Astrocyte of the hippocampus (primary cell): ENCODE data around the gene CABP4.
A peak's percentile ranks its signal among the peaks of the same experiment; 100 is the strongest.

ENCODE experiments used
- DNase-seq: peaks from one replicate; pipeline ENCODE4 v3.0.0; 2011; ENCODE audit warnings: low read depth, low spot score

Gene CABP4

DNA sequence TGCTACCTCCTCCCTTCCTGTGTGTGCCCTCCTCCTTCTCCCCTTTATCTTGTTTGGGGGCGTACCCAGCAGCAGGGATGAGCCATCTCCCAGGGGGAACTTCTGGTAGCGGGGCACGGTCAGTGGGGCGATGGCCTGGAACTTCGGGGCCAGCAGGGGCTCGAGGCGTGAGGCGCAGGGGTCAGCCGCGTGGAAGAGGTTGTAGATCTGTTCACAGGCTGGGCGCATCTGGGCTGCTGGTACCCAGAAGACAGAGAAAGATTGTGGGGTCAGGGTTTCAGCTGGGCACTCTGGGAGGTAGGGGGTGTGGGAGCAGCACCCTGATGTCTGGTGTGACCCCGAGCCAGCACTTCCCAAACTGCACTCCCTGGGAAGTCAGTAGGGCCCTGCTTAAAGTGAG, 41.0 kb downstream of the CABP4 start:
- DNase-seq = no peak

DNA sequence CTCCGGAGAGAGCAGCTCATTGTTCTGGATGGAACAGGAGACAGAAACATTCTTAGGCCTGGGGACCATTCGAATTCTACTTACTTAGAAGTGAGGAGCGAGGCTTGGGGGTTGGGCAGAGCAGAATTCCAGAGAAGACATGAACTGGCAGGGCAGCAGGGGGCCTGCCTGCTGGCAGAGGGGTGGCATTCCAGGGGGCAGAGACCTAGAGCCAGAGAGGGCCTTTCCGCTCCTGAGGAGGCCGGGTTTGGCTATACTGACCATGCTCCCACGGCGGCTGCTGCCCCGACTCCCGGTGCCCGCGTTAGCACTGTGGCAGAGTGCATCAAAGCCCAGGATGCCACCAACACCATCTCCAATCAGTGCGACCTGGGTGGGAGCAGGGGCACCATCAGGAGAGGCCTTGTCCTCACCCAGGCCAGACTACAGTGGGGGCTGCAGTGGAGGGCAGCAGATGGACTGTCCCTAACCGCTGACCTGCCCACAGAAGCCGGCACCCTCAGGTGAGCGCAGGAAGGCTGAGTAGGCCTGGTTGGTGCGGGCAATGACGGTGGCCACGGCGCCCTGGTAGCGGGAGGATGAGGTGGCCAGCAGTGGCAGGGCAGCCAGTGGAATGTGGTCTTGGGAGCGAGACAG, 42.6 kb downstream of the CABP4 start:
- DNase-seq = no peak

DNA sequence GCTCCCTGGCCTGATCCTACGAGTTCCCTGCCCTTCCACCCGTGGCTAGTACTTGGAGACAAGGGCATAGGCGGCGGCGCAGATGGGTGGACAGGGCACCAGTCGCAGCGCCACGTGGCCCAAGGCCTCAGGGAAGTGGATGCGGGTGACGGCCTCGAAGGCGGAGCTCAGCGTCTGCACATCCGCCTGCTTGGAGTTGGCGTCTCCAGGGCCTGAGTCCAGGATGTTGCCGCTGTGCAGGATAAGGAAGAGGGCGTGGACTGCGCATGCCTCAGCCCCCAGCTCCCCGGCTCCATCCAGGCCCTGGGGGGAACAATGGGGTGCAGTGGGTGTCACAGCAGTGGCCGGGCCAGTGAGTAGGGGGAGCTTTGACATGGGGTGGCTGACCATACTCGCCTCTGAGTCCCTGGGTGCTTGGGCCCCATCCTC, 43.4 kb downstream of the CABP4 start:
- DNase-seq = no peak

- DNase-seq = no peak
Measured at GRCh38 chr11:67499808-67500483, 44.8 kb downstream of the CABP4 start.

GRCh38 chr11:67500484-67500821, 45.3 kb downstream of the CABP4 start:
- no peak for DNase-seq

DNA sequence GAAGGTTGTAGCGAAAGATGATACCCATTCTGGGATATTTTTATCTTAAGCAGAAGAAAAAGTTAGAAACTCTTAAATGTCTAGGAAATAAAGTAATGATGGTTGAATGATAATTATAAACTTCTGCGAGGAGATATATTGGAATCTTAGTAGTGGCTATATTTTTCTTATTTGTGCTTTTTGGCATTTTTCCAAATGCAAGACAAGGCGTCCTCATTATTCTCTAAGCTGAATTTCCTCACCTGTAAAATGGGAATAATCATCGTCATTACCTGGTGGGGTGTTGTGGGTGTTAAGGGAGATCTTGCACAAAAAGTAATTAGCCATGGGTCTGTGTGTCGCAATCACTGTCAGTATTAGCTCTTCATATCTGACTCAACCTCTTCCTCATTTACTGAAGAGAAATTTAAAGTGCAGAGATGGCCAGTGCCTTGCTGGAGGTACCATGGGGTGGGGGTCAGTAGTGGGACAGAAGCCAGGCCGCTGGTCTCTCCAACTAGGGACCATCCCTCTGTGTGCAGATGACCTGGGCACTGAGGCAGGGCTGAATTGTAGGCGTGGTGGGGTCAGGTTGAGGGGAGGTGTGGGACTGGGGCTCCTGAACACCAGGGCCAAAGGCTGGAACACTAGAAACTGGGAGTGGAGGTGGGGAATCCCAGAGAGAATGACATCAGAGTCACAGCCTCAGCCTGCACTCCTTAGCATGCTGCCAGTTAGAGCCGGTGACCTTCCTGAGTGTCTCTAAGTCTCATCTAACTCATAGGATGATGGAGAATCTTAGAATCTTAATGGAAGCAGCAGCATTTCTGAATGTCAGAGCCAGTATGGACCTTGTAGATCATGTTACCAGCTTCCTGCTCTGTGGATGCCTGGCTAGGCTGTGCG, 45.9 kb downstream of the CABP4 start:
- no peak for DNase-seq

GRCh38 chr11:67501854-67502253, 46.7 kb downstream of the CABP4 start:
- DNase-seq = no peak

DNA sequence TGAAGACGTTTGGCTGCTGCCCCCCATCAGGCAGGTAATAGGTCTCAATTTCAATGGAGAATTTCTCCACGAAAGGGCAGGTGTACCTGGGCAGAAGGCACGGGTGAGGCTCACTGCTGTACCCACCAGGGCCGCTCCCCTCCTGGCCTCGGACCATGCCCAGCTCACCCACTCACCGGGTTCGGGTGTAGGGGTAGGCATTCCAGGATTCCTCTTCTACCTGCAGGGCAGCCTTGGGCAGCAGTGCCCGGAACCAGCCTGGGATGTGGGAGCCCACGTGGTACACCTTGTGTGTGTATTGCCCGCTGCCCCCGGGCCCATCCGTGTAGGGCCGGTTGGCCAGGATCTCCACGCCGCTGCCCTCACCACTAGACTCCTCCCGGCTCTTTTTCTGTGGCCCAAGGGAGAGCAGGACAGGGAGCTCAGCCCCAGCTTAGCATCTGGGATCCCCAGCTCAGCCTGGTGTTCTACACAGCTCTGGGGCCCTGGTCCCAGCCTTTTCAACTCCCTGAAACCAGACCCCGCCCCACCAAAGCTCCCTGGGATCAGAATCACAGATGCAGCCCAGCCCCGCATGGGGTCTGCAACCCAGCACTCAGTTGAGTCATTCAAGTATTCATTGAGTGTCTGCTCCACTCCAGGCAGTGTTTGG, 47.3 kb downstream of the CABP4 start:
- DNase-seq = no peak

DNA sequence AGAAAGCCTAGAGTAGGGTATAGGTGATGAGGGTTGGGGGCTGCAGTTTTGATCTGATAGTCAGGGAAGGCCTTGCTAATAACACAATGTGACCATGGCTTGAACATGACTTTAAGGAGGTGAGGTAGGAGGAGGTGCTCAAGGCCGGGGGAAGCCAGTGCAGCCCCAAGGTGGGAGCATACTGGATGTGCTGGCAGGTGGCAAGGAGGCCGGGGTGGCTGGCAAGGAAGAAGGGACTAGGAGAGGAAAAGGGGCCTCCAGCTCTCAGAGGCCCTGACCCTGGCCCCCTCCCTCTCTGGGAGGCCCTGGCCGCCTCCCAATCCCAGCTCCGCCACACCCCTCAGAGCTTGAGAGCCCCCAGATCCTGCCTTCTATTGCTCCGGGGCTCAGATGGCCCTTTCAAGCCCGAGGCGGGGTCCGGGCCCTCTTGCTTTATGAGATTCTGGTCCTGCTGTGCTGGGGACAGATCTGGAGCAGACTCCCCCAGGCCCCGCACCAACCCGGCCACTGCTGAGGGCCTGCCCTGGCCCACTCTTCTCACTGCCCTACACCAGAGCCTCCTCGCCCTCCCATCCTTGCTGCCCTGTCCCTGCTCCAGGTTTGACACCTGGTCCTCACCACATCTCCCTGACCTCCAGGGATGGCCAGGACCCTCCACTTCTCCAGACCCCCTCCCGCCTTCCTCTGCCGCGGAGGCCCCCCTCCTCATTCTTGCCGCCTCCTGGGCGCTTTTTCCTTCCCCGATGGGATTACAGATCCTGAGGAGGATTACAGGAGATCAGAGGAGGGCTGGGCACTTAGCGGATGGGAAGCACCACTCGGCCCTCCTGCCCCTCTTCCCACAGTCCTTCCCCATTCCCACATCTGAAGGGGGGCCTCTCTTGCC, 48.2 kb downstream of the CABP4 start:
- no peak for DNase-seq

DNA sequence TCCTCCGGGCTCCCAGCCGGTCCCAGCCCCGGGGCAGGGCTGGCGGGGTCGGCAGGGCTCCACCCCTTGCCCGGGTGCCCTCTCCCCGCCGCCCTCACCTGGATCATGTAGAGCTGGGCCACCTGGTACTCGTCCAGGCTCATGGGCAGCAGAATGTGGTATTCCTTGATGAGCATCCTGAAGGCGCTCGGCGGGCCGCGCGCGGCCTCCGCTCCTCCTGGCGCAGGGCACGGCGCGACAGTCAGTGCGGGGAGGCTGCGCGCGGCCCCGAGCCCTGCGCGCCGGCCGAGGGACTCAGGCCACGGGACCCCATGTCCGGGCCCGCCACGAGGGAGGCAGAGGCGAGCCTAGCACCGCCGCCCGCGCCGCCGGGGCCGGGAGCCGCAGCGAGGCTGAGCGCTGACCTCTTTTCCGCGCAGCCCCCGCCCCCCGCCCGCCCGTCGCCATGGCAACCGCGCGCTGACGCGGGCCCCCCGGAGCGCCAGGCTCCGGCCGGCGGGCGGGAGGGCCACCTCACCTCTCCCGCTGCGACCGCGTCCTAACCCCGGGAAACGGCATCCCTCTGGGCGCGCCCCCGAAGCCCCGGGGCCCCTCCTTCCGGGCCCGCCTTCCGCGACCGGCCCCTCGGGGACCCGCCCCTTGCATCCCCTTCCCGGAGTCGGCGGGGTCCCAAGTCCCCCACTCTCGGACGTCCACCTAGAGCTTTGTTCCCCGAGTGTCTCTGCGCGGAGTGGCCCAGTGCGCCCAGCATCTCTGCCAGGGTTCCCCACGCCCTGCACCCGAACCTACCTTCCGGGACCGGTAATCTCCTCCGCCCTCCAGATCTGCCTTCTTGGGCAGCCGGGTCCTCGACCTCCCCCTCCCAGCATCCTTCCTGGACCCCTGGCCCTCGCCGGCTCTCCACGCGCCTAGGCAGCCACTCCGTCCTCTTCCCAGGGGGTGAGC, 49.1 kb downstream of the CABP4 start:
- DNase-seq = peak; percentile 73

DNA sequence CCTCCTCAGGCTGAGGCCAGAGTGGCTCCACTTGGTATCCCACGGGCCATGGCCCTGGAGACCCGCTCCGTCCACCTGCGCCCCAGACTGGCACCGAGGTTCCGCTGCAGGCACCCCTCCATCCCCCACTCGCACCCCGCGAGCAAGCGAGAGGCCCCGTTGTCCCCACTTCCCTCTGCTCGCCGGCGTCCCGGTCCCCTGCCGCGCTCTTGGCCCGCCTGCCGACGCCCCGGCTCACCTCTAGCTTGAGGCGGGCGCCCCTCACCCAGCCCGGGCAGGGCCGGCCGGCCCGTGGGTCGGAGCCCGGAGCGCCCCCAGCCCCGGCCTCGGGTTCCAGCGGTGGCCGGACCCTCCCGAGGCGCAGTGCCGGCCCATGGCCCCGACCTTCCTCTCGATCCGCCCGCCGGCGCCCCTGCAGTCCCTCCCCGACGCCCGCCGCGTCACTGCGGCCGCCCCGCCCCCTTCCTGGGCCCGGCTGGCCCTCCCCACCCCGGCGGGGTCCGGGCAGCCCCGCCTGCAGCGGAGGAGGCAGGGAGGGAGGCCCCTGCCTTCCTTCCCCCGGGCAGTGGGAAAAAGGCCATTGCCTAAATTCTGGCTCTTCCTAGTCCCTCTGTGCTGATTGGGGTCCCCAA, 49.9 kb downstream of the CABP4 start, which contains the start of gene PITPNM1:
PITPNM1 (minus strand) TSS at position 414 of the 632 bp plus-strand sequence. CDS start 1,183 bp downstream, outside the sequence.
- DNase-seq = peak; percentile 86

- peak; percentile 96 for DNase-seq
Measured at GRCh38 chr11:67505605-67506396, 50.6 kb downstream of the CABP4 start.

DNA sequence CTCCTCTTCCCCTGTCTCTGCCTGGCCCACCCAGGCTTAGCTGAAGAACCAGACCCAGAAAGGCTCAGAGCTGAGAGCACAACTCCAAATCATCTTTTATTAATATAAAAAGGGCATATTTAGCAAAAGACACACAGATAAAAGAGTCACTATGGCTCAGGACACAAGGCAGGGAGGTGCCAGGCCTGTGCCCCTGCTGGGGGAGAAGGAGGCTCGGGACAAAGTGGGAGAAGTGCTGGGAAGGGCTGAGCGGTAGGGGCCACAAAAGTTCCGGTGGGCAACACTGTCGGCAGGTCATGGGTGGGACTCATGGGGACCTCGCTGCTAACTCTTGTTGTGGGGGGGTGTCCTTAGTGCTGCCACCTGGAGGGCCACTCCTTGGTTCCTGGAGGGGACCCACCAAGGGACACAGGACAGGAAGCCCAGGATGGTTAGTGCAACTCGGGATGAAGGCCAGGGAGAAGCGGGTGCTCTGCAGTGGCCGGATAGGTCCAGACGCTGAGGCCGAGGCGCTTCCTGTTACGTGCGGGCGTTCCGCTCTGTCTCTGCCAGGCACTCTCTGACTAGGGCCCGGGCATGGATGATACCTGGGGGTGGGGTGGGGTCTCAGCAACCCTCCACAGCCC, 51.4 kb downstream of the CABP4 start:
- no peak for DNase-seq

GRCh38 chr11:67507242-67507863, 52.2 kb downstream of the CABP4 start:
- no peak for DNase-seq

GRCh38 chr11:67507864-67508485, 52.8 kb downstream of the CABP4 start, which contains the start of gene CDK2AP2:
Gene CDK2AP2 (minus strand): TSS chr11:67508162. CDS start chr11:67508082, 80 bp downstream.
- DNase-seq = peak; percentile 100

DNA sequence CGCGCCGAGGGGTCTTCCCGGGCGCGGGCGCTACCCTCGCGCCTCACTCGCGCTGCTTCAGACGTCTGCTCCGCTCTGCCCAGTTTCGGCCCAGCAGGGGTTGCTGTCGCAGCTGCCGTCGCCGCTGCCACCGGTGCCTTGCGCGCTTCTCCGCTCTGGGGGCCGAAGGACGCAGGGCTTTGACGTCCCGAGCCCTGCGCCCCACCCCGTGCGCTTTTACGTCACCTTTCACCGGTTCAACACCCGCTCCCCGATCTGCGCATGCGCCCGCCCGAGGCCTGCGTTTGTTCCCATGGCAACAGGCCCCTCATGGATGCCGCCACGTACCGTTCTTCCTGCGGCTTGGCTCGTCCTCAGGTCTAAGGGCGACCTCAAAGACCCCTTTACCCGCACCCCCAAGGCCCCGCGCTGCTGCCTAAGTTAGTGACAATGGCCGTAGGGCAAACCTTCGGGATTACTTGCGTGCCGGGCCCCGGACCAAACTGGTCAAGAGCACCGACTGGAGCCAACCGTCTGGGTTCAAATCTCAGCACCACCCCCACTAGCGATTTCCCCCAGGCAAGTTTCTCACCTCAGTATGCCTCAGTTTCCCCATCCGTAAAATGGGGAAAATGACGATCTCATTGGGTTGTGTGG, 53.5 kb downstream of the CABP4 start:
- DNase-seq = peak; percentile 99

- DNase-seq = no peak
Measured at GRCh38 chr11:67510023-67510345, 54.8 kb downstream of the CABP4 start.
